Kidney epithelial cell (primary cell): ENCODE measurements around the gene ZNF527. TPM values are rescaled to one million over a fixed set of nuclear protein-coding genes. Genes with fewer than 3 reads are reported as not detected.
A peak's percentile ranks its signal among the peaks of the same experiment; 100 is the strongest.

Source experiments
- DNase-seq: peaks from one replicate; pipeline ENCODE4 v3.0.0-alpha.2; 2010; ENCODE audit warnings: low read depth
- H3K27me3 ChIP-seq: 2 replicates; pipeline ENCODE4 v1.6.0; 2011; ENCODE audit warnings: low read length; ENCODE audit not compliant: control insufficient read depth, insufficient read depth
- H3K36me3 ChIP-seq: 2 replicates; pipeline ENCODE4 v1.5.1; 2011; ENCODE audit warnings: low read length; ENCODE audit not compliant: control insufficient read depth, insufficient read depth
- H3K4me3 ChIP-seq: 2 replicates; pipeline ENCODE4 v1.5.1; 2011; ENCODE audit warnings: low read depth, mild to moderate bottlenecking, control low read depth, low read length
- CTCF ChIP-seq: IDR thresholded peaks from 2 replicates; pipeline ENCODE4 v1.5.1; 2011; ENCODE audit warnings: mild to moderate bottlenecking, moderate library complexity, low read length, control low read depth, inconsistent platforms; ENCODE audit not compliant: insufficient read depth, poor library complexity, severe bottlenecking
- total RNA-seq: library from RNA; depleted of rRNA; stranded (reverse); fragments of >200 nt; gene quantifications from 2 replicates; pipeline ENCODE4 v1.2.3, GENCODE V29; 2015

The ZNF527 gene
- total RNA-seq, result 2.8 and 3.4 TPM in 2 replicates

- peak; percentile 85 for DNase-seq
- Histone ChIP-seq H3K4me3 (peak within 1 kb of the TSS; percentile 84), H3K36me3 (no peaks in the 10 kb centered on the region), H3K27me3 (no peaks in the 10 kb centered on the region)
- no peak for TF ChIP-seq CTCF
These were observed at the start of gene ZNF527 for GRCh38 chr19:37370880-37371661. Gene ZNF527, plus strand, starts transcription at chr19:37371099. Its CDS starts 3,100 bp downstream, at chr19:37374199.

GRCh38 chr19:37329686-37330085 is 41.2 kb upstream of the ZNF527 start:
- H3K27me3 ChIP-seq, result no peaks in the 10 kb centered on the region
- no peak overlapping the region for H3K4me3 ChIP-seq
- TF ChIP-seq CTCF, result no peak
- peaks cover 2% of the 10 kb centered on the region for H3K36me3 ChIP-seq
- no peak for DNase-seq

GRCh38 chr19:37332839-37333238 is 38.1 kb upstream of the ZNF527 start:
- no peaks in the 10 kb centered on the region for H3K36me3 ChIP-seq
- no peak for TF ChIP-seq CTCF
- H3K27me3 ChIP-seq, result no peaks in the 10 kb centered on the region
- DNase-seq, result no peak
- no peak overlapping the region for H3K4me3 ChIP-seq

- DNase-seq, result no peak
- Histone ChIP-seq H3K36me3 (no peaks in the 10 kb centered on the region), H3K4me3 (no peak overlapping the region), H3K27me3 (no peaks in the 10 kb centered on the region)
- TF ChIP-seq CTCF, result no peak
These were observed 37.4 kb upstream of the ZNF527 start for GRCh38 chr19:37333457-37333856.

- no peaks in the 10 kb centered on the region for H3K36me3 ChIP-seq
- peak; percentile 74 for DNase-seq
- no peaks in the 10 kb centered on the region for H3K27me3 ChIP-seq
- H3K4me3 ChIP-seq, result peak overlapping the region; percentile 92
- no peak for TF ChIP-seq CTCF
These were observed 36.5 kb upstream of the ZNF527 start for GRCh38 chr19:37334179-37335071.
